Breast epithelium (tissue), 4 donors: ENCODE results near the gene EDC4. TPM values are rescaled to one million over a fixed set of nuclear protein-coding genes. Genes with fewer than 3 reads are reported as not detected.
A peak's percentile ranks its signal among the peaks of the same experiment; 100 is the strongest.

Experiments
- DNase-seq, 2 donors: peaks; one replicate each; pipeline ENCODE4 v3.0.0-alpha.2; 2019; ENCODE audit warnings: low spot score in 2 of 2
- H3K27ac ChIP-seq, 2 donors: fragments of 200-600 bp; sonication (generic) in 1 of 2; one replicate each; pipeline ENCODE4 v1.5.1; 2016 to 2019; ENCODE audit warnings: mild to moderate bottlenecking in 1 of 2
- H3K27me3 ChIP-seq, 2 donors: fragments of 200-600 bp; sonication (generic) in 1 of 2; one replicate each; pipeline versions ENCODE4 v1.5.1 to v1.6.0; 2017 to 2019; ENCODE audit warnings: control low read depth in 1 of 2, mild to moderate bottlenecking in 1 of 2
- H3K36me3 ChIP-seq: fragments of 200-600 bp; one replicate; pipeline ENCODE4 v1.5.1; 2019
- H3K4me1 ChIP-seq, 2 donors: fragments of 200-600 bp; sonication (generic); one replicate each; pipeline ENCODE4 v1.5.1; 2016 to 2019; ENCODE audit warnings: control low read depth in 1 of 2
- H3K4me3 ChIP-seq, 3 donors: fragments of 200-600 bp; sonication (generic); 1 replicate in 2 of 3; 2 replicates in 1 of 3; pipeline ENCODE4 v1.5.1; 2016 to 2019; ENCODE audit warnings: mild to moderate bottlenecking in 3 of 3, moderate library complexity in 2 of 3
- H3K9me3 ChIP-seq, 2 donors: fragments of 200-600 bp; sonication (generic) in 1 of 2; one replicate each; pipeline ENCODE4 v1.5.1; 2016 to 2019; ENCODE audit warnings: control low read depth in 1 of 2
- POLR2A ChIP-seq: fragments of 450-650 bp; IDR thresholded peaks from one replicate; pipeline ENCODE4 v1.6.1; 2016; ENCODE audit warnings: antibody characterized with exemption, mild to moderate bottlenecking, moderate library complexity
- POLR2AphosphoS5 ChIP-seq, 3 donors: sonication (generic); formaldehyde crosslinking; IDR thresholded peaks; one replicate each; pipeline ENCODE4 v1.6.1; 2017; ENCODE audit warnings: antibody characterized with exemption in 3 of 3
- intact Hi-C: fragments of 100-400 bp; cut with DNase I; formaldehyde crosslinking; loops from one replicate; pipeline ENCODE4 v1.15.1; 2023; ENCODE audit warnings: low total_unique reads
- total RNA-seq, 3 donors: library from RNA; depleted of rRNA; stranded (reverse); fragments of >200 nt; gene quantifications; one replicate each; pipeline ENCODE4 v1.1.0, GENCODE V29; 2016
- TF ChIP-seq, protein P1 (sequence below), 3 donors: fragments of 450-650 bp; IDR thresholded peaks; one replicate each; pipeline ENCODE4 v1.5.1; 2016 to 2017; ENCODE audit warnings: antibody characterized with exemption in 3 of 3, mild to moderate bottlenecking in 3 of 3, moderate library complexity in 3 of 3

EDC4 gene
- total RNA-seq, 3 donors from 2014 or later: 43.3 to 57.0 (median 53.6) TPM

GRCh38 chr16:67893743-67894399, 21.0 kb downstream of the EDC4 start:
- peak in 1 of 2 donors; percentile 35 for DNase-seq
- Histone ChIP-seq H3K27me3 (no peaks in the 10 kb centered on the region), H3K4me1 (peaks cover 0 to 8% of the 10 kb centered on the region in 2 donors), H3K27ac (peak overlapping the region; percentile 97 to 98), H3K36me3 (no peaks in the 10 kb centered on the region), H3K9me3 (no peaks in the 10 kb centered on the region), H3K4me3 (peak overlapping the region; percentile 95 to 98 (median 96))
- TF ChIP-seq, protein P1, sequence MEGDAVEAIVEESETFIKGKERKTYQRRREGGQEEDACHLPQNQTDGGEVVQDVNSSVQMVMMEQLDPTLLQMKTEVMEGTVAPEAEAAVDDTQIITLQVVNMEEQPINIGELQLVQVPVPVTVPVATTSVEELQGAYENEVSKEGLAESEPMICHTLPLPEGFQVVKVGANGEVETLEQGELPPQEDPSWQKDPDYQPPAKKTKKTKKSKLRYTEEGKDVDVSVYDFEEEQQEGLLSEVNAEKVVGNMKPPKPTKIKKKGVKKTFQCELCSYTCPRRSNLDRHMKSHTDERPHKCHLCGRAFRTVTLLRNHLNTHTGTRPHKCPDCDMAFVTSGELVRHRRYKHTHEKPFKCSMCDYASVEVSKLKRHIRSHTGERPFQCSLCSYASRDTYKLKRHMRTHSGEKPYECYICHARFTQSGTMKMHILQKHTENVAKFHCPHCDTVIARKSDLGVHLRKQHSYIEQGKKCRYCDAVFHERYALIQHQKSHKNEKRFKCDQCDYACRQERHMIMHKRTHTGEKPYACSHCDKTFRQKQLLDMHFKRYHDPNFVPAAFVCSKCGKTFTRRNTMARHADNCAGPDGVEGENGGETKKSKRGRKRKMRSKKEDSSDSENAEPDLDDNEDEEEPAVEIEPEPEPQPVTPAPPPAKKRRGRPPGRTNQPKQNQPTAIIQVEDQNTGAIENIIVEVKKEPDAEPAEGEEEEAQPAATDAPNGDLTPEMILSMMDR (IDR thresholded peaks at IDR 0.05): no peak
- TF ChIP-seq POLR2AphosphoS5 (IDR thresholded peaks at IDR 0.05): no peak
- no peak for TF ChIP-seq POLR2A
- intact Hi-C loops: loop anchor here (5.0 kb wide), 1 partner anchor 93 kb away; no protein-coding TSS in a partner anchor

GRCh38 chr16:67897231-67897630, 24.4 kb downstream of the EDC4 start:
- Histone ChIP-seq H3K4me1 (peaks cover 0 to 8% of the 10 kb centered on the region in 2 donors), H3K9me3 (no peaks in the 10 kb centered on the region), H3K36me3 (no peaks in the 10 kb centered on the region), H3K27ac (peak overlapping the region; percentile 48 to 66), H3K27me3 (no peaks in the 10 kb centered on the region), H3K4me3 (no peak overlapping the region)
- DNase-seq: peak in 1 of 2 donors; percentile 33
- TF ChIP-seq POLR2AphosphoS5 (IDR thresholded peaks at IDR 0.05) (no peak), POLR2A (no peak)
- TF ChIP-seq, protein P1 (IDR thresholded peaks at IDR 0.05): no peak
- intact Hi-C loops: no loop called here

DNA sequence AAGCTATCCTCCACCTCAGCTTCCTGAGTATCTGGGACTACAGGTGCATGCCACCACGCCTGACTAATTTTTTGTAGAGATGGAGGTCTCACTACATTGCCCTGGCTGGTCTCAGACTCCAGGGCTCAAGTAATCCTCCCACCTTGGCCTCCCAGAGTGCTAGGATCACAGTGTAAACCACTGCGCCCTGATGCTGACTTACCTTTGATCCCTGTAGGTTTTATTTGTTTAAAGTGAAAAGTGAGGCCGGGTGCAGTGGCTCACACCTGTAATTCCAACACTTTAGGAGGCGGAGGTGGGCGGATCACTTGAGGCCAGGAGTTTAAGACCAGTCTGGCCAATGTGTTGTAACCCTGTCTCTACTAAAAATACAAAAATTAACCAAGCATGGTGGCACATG, 28.9 kb downstream of the EDC4 start:
- no peak for TF ChIP-seq POLR2AphosphoS5 (IDR thresholded peaks at IDR 0.05)
- TF ChIP-seq POLR2A: no peak
- TF ChIP-seq, protein P1 (IDR thresholded peaks at IDR 0.05): no peak
- H3K27me3 ChIP-seq: no peaks in the 10 kb centered on the region
- no peak overlapping the region for H3K27ac ChIP-seq
- no peak for DNase-seq
- intact Hi-C loops: no loop called here
- no peaks in the 10 kb centered on the region for H3K4me1 ChIP-seq
- no peaks in the 10 kb centered on the region for H3K36me3 ChIP-seq
- no peaks in the 10 kb centered on the region for H3K9me3 ChIP-seq
- no peak overlapping the region for H3K4me3 ChIP-seq

DNA sequence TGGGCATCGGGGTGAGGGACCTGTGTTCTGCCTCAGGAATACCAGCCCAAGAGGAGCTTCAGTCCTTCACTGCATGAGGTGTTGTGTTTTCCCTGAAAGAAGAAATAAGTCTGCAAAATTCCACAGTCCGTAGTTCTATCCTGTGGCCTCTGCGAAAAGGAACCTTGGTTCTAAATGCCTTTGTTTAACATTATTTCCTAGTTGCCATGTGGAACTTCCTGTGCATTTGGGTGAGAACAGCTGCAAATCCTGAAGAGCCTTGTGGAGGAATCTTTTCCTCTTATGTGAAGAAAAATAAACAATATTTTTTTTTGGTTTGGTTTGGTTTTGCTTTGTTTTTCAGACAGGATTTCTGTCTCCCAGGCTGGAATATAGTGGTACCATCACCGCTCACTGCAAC, 30.0 kb downstream of the EDC4 start:
- Histone ChIP-seq H3K27ac (no peak overlapping the region), H3K27me3 (no peaks in the 10 kb centered on the region), H3K4me1 (no peaks in the 10 kb centered on the region), H3K4me3 (no peak overlapping the region), H3K36me3 (no peaks in the 10 kb centered on the region), H3K9me3 (no peaks in the 10 kb centered on the region)
- TF ChIP-seq POLR2A (no peak), POLR2AphosphoS5 (IDR thresholded peaks at IDR 0.05) (no peak)
- TF ChIP-seq, protein P1 (IDR thresholded peaks at IDR 0.05): no peak
- intact Hi-C loops: no loop called here
- DNase-seq: no peak

GRCh38 chr16:67907397-67908180, 34.7 kb downstream of the EDC4 start:
- TF ChIP-seq POLR2AphosphoS5 (IDR thresholded peaks at IDR 0.05) (no peak), POLR2A (no peak)
- TF ChIP-seq, protein P1 (IDR thresholded peaks at IDR 0.05): no peak
- Histone ChIP-seq H3K4me3 (no peak overlapping the region), H3K27me3 (no peaks in the 10 kb centered on the region), H3K9me3 (no peaks in the 10 kb centered on the region), H3K36me3 (no peaks in the 10 kb centered on the region), H3K4me1 (no peaks in the 10 kb centered on the region), H3K27ac (no peak overlapping the region)
- DNase-seq: no peak
- intact Hi-C loops: no loop called here
